Body of pancreas (tissue), 4 donors: Measurements from ENCODE around the gene DNAJC11. TPM values are rescaled to one million over a fixed set of nuclear protein-coding genes. Genes with fewer than 3 reads are reported as not detected.
"Not testable (repeated sequence)": the region's sequence is repeated elsewhere in the genome, so short reads cannot be mapped to it uniquely, and the experiment has no call there.

ENCODE experiments used
- ATAC-seq: fragments of 150-250 bp; one replicate; pipeline ENCODE4 v1.9.1; 2016
- DNase-seq, 4 donors: peaks; one replicate each; pipeline ENCODE4 v3.0.0-alpha.2; 2019
- H3K27ac ChIP-seq, 4 donors: fragments of 200-600 bp; sonication (generic); 1 replicate in 3 of 4; 2 replicates in 1 of 4; pipeline versions ENCODE4 v1.5.1 to v1.6.1; 2016 to 2019; ENCODE audit warnings: mild to moderate bottlenecking in 1 of 4, mixed read lengths in 1 of 4, moderate library complexity in 1 of 4
- H3K27me3 ChIP-seq, 2 donors: fragments of 200-600 bp; sonication (generic); one replicate each; pipeline ENCODE4 v1.6.0; 2016; ENCODE audit warnings: mild to moderate bottlenecking in 1 of 2
- H3K36me3 ChIP-seq, 2 donors: fragments of 200-600 bp; sonication (generic); replicated peaks in 1 of 2; 2 replicates each; pipeline ENCODE4 v1.5.1; 2016; ENCODE audit warnings: low read depth in 2 of 2; ENCODE audit not compliant: insufficient read depth in 1 of 2
- H3K4me1 ChIP-seq: fragments of 200-600 bp; sonication (generic); one replicate; pipeline ENCODE4 v1.6.0; 2016
- H3K4me3 ChIP-seq, 2 donors: fragments of 200-600 bp; sonication (generic); 1 replicate in 1 of 2; 2 replicates in 1 of 2; pipeline ENCODE4 v1.5.1; 2016 to 2019
- H3K9me3 ChIP-seq, 3 donors: fragments of 200-600 bp; sonication (generic); 1 replicate in 2 of 3; 2 replicates in 1 of 3; pipeline ENCODE4 v1.5.1; 2016
- CTCF ChIP-seq, 7 experiments: fragments of 450-650 bp in 4 of 7; fragments of 200-600 bp in 3 of 7; sonication (generic) in 3 of 7; IDR thresholded peaks; one replicate each; pipeline ENCODE4 v1.5.1; 2016 to 2019; ENCODE audit warnings: antibody characterized with exemption in 7 of 7
- POLR2A ChIP-seq, 3 donors: fragments of 450-650 bp; IDR thresholded peaks; one replicate each; pipeline ENCODE4 v1.6.1; 2016; ENCODE audit warnings: antibody characterized with exemption in 3 of 3, mild to moderate bottlenecking in 2 of 3
- WGBS, 2 donors: methylation state at CpG; one replicate each; pipeline ENCODE4 v1.1.5; 2017; 5-methylcytosine and 5-hydroxymethylcytosine counted together
- intact Hi-C: fragments of 100-400 bp; cut with DNase I; formaldehyde crosslinking; loops from one replicate; pipeline ENCODE4 v1.15.1; 2023
- total RNA-seq, 2 donors: library from RNA; depleted of rRNA; stranded (reverse); fragments of >200 nt; gene quantifications; one replicate each; pipeline ENCODE4 v1.1.0, GENCODE V29; 2016

Gene DNAJC11
- total RNA-seq, 2 donors from 2014 or later: 16.1 to 88.3 TPM

- DNase-seq: peak in 1 of 4 donors; percentile 38
- 48 to 54% methylated on average over 9 to 20 of the region's 20 CpGs for WGBS, 2 donors
- Histone ChIP-seq H3K27ac (no peak overlapping the region), H3K27me3 (no peaks in the 10 kb centered on the region), H3K9me3 (no peaks in the 10 kb centered on the region), H3K36me3 (no peaks in the 10 kb centered on the region), H3K4me1 (no peaks in the 10 kb centered on the region), H3K4me3 (no peak overlapping the region)
- intact Hi-C loops: no loop called here
- TF ChIP-seq POLR2A (IDR thresholded peaks at IDR 0.05): no peak
- TF ChIP-seq CTCF (IDR thresholded peaks at IDR 0.05): no peak
- ATAC-seq: no peak
These were observed 41.8 kb upstream of the DNAJC11 start for GRCh38 chr1:6743189-6744101.

GRCh38 chr1:6742676-6743188 is 41.1 kb upstream of the DNAJC11 start:
- intact Hi-C loops, H3K27ac ChIP-seq, H3K27me3 ChIP-seq, H3K4me3 ChIP-seq, H3K4me1 ChIP-seq, H3K9me3 ChIP-seq, ATAC-seq, DNase-seq, H3K36me3 ChIP-seq: not testable (repeated sequence)
- 56 to 72% methylated on average over 7 of the region's 7 CpGs for WGBS, 2 donors

DNA sequence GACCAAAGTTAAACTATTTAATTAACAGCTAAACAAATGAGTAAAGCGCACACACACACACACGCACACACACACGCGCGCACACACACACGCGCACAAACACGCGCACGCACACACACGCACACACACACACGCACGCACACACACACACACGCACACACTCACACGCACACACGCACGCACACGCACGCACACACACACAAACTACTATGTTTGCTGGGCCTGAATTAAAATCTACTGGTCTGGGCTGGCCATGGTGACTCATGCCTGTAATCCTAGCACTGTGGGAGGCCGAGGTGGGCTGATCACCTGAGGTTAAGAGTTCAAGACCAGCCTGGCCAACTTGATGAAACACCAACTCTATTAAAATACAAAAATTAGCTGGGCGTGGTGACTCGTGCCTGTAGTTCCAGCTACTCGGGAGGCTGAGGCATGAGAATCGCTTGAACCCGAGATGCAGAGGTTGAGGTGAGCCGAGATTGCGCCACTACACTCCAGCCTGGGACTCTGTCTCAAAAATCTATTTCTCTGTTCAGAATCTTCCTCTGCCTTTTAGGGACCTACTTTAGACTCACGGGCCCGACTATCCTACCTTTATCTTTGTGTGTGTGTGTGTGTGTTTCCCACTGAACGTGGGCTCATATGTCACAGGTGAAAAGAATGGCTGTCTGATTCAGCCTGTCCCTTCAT is 37.5 kb upstream of the DNAJC11 start:
- no peak for TF ChIP-seq CTCF (IDR thresholded peaks at IDR 0.05)
- TF ChIP-seq POLR2A (IDR thresholded peaks at IDR 0.05): no peak
- WGBS, 2 donors: 71 to 86% methylated on average over 30 of the region's 30 CpGs
- Histone ChIP-seq H3K9me3 (no peaks in the 10 kb centered on the region), H3K36me3 (no peaks in the 10 kb centered on the region), H3K27me3 (no peaks in the 10 kb centered on the region), H3K27ac (no peak overlapping the region), H3K4me3 (no peak overlapping the region), H3K4me1 (no peaks in the 10 kb centered on the region)
- intact Hi-C loops: no loop called here
- DNase-seq (no peak), ATAC-seq (no peak)

GRCh38 chr1:6732942-6733341 is 31.3 kb upstream of the DNAJC11 start:
- ATAC-seq (no peak), DNase-seq (no peak)
- H3K4me3 ChIP-seq: no peak overlapping the region
- no peak overlapping the region for H3K27ac ChIP-seq
- intact Hi-C loops: no loop called here
- H3K4me1 ChIP-seq: no peaks in the 10 kb centered on the region
- no peaks in the 10 kb centered on the region for H3K27me3 ChIP-seq
- H3K9me3 ChIP-seq: no peaks in the 10 kb centered on the region
- TF ChIP-seq POLR2A (IDR thresholded peaks at IDR 0.05) (no peak), CTCF (IDR thresholded peaks at IDR 0.05) (no peak)
- no peaks in the 10 kb centered on the region for H3K36me3 ChIP-seq
- WGBS, 2 donors: 90 to 100% methylated on average over 1 to 5 of the region's 5 CpGs

DNA sequence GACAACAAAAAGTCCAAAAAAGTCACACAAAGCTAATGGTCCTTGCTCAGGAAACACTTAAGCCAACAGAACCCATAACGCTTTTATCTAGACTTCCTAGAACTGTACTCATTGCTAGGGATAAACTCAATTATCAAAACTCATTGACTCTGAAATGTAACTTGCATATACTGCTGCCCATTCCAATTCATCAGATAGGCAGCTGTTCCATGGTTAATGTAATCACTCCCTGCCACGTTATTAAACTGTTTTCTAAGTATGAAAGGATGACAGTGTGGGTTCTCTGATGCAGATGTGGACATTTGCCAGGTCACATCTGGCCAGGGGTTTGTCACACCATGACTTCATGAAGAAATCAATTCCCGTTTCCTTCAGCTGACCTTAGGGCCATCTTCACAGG is 30.3 kb upstream of the DNAJC11 start:
- no peaks in the 10 kb centered on the region for H3K27me3 ChIP-seq
- ATAC-seq (no peak), DNase-seq (no peak)
- H3K4me1 ChIP-seq: no peaks in the 10 kb centered on the region
- no peak for TF ChIP-seq POLR2A (IDR thresholded peaks at IDR 0.05)
- no peak for TF ChIP-seq CTCF (IDR thresholded peaks at IDR 0.05)
- 48 to 52% methylated on average over 3 of the region's 3 CpGs for WGBS, 2 donors
- no peaks in the 10 kb centered on the region for H3K9me3 ChIP-seq
- no peak overlapping the region for H3K27ac ChIP-seq
- H3K36me3 ChIP-seq: no peaks in the 10 kb centered on the region
- intact Hi-C loops: no loop called here
- H3K4me3 ChIP-seq: no peak overlapping the region
